Measurements from ENCODE around the gene PCGF2.

PCGF2 gene

GRCh38 chr17:38741921-38742410, 6.2 kb downstream of the PCGF2 start:
- no peak for TF ChIP-seq CTCF (IDR thresholded peaks at IDR 0.05; ENCODE audit: insufficient read depth, low read depth, low read length, missing control alignments)
- H3K4me3 ChIP-seq (ENCODE audit: low read depth, low read length): no peak overlapping the region

GRCh38 chr17:38741461-38741860, 6.7 kb downstream of the PCGF2 start:
- TF ChIP-seq CTCF (IDR thresholded peaks at IDR 0.05; ENCODE audit: insufficient read depth, low read depth, low read length, missing control alignments): no peak
- DNase-seq (ENCODE audit: low read depth): no peak
- H3K4me3 ChIP-seq (ENCODE audit: low read depth, low read length): no peak overlapping the region

More at GRCh38 chr17:38741921-38742410, 6.2 kb downstream of the PCGF2 start:
- DNase-seq (ENCODE audit: low read depth): no peak

DNA sequence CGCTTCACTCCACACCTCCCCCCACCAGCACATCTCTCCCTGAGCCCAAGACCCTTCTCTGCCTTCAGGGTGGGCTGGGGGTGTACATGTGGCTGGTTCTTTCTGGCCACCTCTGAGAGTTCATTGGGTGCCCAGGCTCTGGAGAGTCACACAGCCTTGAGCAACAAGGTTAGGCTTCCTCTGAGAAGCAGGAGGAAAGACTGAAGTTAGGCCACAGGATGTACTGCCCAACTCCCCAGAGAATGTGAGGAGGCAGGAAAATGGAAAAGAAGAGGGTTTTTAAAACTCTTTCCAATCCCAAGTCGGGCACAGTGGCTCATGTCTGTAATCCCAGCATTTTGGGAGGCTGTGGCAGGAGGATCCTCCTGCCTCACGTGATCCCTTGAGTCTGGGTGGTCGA, 7.3 kb downstream of the PCGF2 start:
- no peak overlapping the region for H3K4me3 ChIP-seq (ENCODE audit: low read depth, low read length)
- no peak for TF ChIP-seq CTCF (IDR thresholded peaks at IDR 0.05; ENCODE audit: insufficient read depth, low read depth, low read length, missing control alignments)
- no peak for DNase-seq (ENCODE audit: low read depth)

DNA sequence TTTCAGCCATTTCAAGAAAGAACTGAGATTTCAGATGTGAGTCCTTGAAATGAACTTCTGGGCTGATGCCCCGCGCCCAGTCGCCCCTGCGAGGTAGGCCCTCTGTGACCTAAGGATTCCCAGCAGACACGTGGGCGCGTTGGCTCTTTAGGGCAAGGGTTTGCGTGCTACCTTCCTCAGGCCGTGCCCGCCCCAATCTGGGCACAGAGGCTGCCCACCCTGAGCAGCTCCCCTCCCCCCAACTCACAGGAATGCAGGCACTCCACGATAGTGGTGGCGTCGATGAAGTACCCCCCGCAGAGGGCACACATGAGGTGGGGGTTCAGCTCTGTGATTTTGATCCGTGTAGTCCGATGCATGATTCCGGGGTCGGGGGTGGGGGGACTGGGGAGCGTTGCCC, 8.1 kb downstream of the PCGF2 start:
- no peak overlapping the region for H3K4me3 ChIP-seq (ENCODE audit: low read depth, low read length)
- DNase-seq (ENCODE audit: low read depth): no peak
- no peak for TF ChIP-seq CTCF (IDR thresholded peaks at IDR 0.05; ENCODE audit: insufficient read depth, low read depth, low read length, missing control alignments)

DNA sequence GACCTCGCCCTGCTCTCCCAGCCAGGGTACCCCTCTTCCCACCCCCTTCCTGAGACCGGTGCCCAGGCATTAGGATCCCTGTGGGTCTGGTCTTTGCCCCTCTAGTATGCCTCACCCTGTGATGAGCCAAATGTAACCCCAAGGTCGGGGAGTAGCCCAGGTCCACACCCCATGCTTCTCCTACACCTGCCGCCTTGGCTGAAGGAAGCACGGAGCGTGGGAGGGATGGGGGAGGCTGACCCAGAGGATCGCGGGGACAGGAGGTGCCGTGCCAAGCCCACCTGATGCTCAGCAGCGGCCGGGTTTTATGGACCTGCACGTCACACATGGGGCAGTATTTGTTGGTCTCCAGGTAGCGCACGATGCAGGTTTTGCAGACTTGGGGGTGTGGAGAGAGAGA, 8.8 kb downstream of the PCGF2 start:
- TF ChIP-seq CTCF (IDR thresholded peaks at IDR 0.05; ENCODE audit: insufficient read depth, low read depth, low read length, missing control alignments): no peak
- no peak for DNase-seq (ENCODE audit: low read depth)

DNA sequence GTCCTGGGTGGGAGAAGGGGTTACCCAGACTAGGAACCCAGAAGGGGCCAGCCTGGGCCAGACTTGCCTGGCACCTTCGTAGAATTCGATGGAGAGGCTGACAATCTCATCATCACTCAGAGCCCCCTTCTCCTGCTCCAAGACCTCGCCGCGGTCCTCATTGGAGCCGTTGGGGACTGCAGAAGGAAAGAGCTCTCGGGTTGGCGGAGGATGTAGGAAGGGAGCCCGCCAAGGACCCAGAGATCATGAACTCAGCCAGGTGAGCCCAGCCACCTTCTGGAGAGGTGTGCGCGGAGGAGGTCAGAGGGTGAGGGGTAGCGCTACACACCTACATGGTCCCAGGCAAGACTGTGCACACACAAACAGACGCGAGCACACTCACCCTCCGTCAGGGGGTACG, 9.4 kb downstream of the PCGF2 start:
- H3K4me3 ChIP-seq (ENCODE audit: low read depth, low read length): no peak overlapping the region
- DNase-seq (ENCODE audit: low read depth): no peak
- no peak for TF ChIP-seq CTCF (IDR thresholded peaks at IDR 0.05; ENCODE audit: insufficient read depth, low read depth, low read length, missing control alignments)

More for the DNA sequence above, 8.8 kb downstream of the PCGF2 start:
- H3K4me3 ChIP-seq (ENCODE audit: low read depth, low read length): no peak overlapping the region

DNA sequence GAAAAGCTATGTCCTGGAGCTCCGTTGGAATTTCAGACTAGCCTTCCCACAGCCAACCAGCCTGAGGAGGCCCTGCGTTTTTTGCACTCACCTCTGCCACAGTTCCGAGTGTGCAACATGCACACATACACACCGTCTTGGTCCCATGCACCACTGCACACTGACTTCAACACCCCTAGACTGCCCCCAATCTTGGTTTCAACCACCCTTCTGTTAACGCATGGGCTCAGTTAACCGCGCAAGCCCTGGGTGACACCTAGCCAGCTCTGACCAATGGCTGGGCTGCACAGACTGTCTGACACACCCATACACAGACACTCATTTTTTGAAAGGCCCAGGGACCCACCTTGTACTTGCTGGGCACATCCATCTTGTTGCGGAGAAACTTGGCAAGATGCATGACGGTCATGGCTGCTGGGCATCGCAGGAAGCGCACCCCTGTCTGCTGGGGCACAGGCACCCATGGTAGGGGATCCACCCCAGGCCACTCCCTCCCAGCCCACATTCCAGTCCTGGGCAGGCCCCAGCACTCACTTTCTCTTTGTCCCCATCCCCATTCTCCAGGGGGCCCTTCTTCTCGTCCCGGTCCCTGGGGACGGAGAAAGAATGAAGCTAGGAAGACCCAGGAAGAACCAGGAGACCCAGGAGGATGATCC, 10.0 kb downstream of the PCGF2 start:
- H3K4me3 ChIP-seq (ENCODE audit: low read depth, low read length): no peak overlapping the region
- DNase-seq (ENCODE audit: low read depth): peak; percentile 73
- TF ChIP-seq CTCF (IDR thresholded peaks at IDR 0.05; ENCODE audit: insufficient read depth, low read depth, low read length, missing control alignments): no peak
